CD4-positive, alpha-beta T cell treated with Interleukin-4 for 4 hours (primary cell): Measurements from ENCODE around the gene RAB32.

Source experiments
- DNase-seq: peaks from one replicate; pipeline ENCODE4 v3.0.0-alpha.2; 2020

RAB32 gene

GRCh38 chr6:146583966-146584365 lies 40.3 kb downstream of the RAB32 start:
- DNase-seq: no peak

- no peak for DNase-seq
Measured at GRCh38 chr6:146587459-146587858, 43.8 kb downstream of the RAB32 start.

GRCh38 chr6:146590492-146590891 lies 46.9 kb downstream of the RAB32 start:
- DNase-seq: no peak

- DNase-seq: no peak
Measured at GRCh38 chr6:146592451-146592850, 48.8 kb downstream of the RAB32 start.

- no peak for DNase-seq
Measured at GRCh38 chr6:146593986-146594385, 50.4 kb downstream of the RAB32 start.

- no peak for DNase-seq
Measured at GRCh38 chr6:146594495-146594894, 50.9 kb downstream of the RAB32 start.

GRCh38 chr6:146595972-146596731 lies 52.5 kb downstream of the RAB32 start:
- peak; percentile 15 for DNase-seq

- no peak for DNase-seq
Measured at GRCh38 chr6:146598772-146599405, 55.3 kb downstream of the RAB32 start, which contains the start of gene ADGB. Gene ADGB (plus strand): TSS chr6:146598972. CDS start chr6:146599041, 69 bp downstream.

GRCh38 chr6:146601352-146601751 lies 57.7 kb downstream of the RAB32 start:
- no peak for DNase-seq

GRCh38 chr6:146602526-146602925 lies 58.9 kb downstream of the RAB32 start:
- no peak for DNase-seq
